Stomach (tissue), 9 donors: ENCODE data around the gene PRTG. TPM values are rescaled to one million over a fixed set of nuclear protein-coding genes. Genes with fewer than 3 reads are reported as not detected.

Source experiments
- DNase-seq, 2 donors: peaks; one replicate each; pipeline versions ENCODE4 v3.0.0 to v3.0.0-alpha.2; 2013 to 2019
- H3K27ac ChIP-seq, 5 donors: fragments of 200-600 bp in 4 of 5; sonication (generic) in 4 of 5; one replicate each; pipeline ENCODE4 v1.5.1; 2013 to 2019; ENCODE audit warnings: mild to moderate bottlenecking in 1 of 5, moderate library complexity in 1 of 5
- H3K27me3 ChIP-seq, 3 donors: fragments of 200-600 bp; sonication (generic); one replicate each; pipeline ENCODE4 v1.5.1; 2017 to 2019; ENCODE audit warnings: mixed run types in 1 of 3
- H3K36me3 ChIP-seq, 4 donors: fragments of 200-600 bp; sonication (generic); 1 replicate in 3 of 4; 2 replicates in 1 of 4; pipeline ENCODE4 v1.5.1; 2016 to 2019
- H3K4me1 ChIP-seq, 4 donors: fragments of 200-600 bp; sonication (generic); one replicate each; pipeline ENCODE4 v1.5.1; 2016 to 2019
- H3K4me3 ChIP-seq, 4 donors: fragments of 200-600 bp; sonication (generic) in 3 of 4; one replicate each; pipeline ENCODE4 v1.5.1; 2016 to 2019; ENCODE audit warnings: mild to moderate bottlenecking in 1 of 4
- H3K9me3 ChIP-seq, 4 donors: fragments of 200-600 bp; sonication (generic); one replicate each; pipeline ENCODE4 v1.5.1; 2016 to 2019
- EP300 ChIP-seq: sonication (generic); formaldehyde crosslinking; IDR thresholded peaks from one replicate; pipeline ENCODE4 v1.6.1; 2017; ENCODE audit warnings: antibody characterized with exemption
- POLR2A ChIP-seq, 4 donors: fragments of 450-650 bp; IDR thresholded peaks; one replicate each; pipeline ENCODE4 v1.6.1; 2016; ENCODE audit warnings: antibody characterized with exemption in 4 of 4, control low read depth in 2 of 4, mild to moderate bottlenecking in 1 of 4, moderate library complexity in 1 of 4
- POLR2AphosphoS5 ChIP-seq, 3 donors: sonication (generic); formaldehyde crosslinking; IDR thresholded peaks; one replicate each; pipeline ENCODE4 v1.6.1; 2016; ENCODE audit warnings: antibody characterized with exemption in 3 of 3
- WGBS, 5 donors: extraction: QIAGEN DNeasy Blood & Tissue Kit in 3 of 5; methylation state at CpG; one replicate each; pipeline versions ENCODE4 v1.1.5 to v1.1.7; 2013 to 2018; 5-methylcytosine and 5-hydroxymethylcytosine counted together
- intact Hi-C: fragments of 100-400 bp; cut with DNase I; formaldehyde crosslinking; loops from one replicate; pipeline ENCODE4 v1.15.1; 2023; ENCODE audit warnings: low total_unique reads
- polyA plus RNA-seq, 3 donors: library from polyadenylated mRNA; stranded (reverse); fragments of 200-250 nt; gene quantifications; one replicate each; pipeline ENCODE4 v1.2.3, GENCODE V29; 2013
- total RNA-seq, 5 donors: library from RNA; depleted of rRNA; stranded (reverse); fragments of >200 nt; gene quantifications; one replicate each; pipeline versions ENCODE4 v1.1.0 to v1.2.3, GENCODE V29; 2014 to 2016
- TF ChIP-seq, protein P1 (sequence below), 7 experiments: fragments of 450-650 bp in 4 of 7; fragments of 200-600 bp in 3 of 7; sonication (generic) in 3 of 7; IDR thresholded peaks; one replicate each; pipeline ENCODE4 v1.5.1; 2016 to 2019; ENCODE audit warnings: antibody characterized with exemption in 7 of 7, control low read depth in 2 of 7, mild to moderate bottlenecking in 1 of 7
- donor health status: healthy with polysubstance abuse.
- donor health status: Bipolar disorder and iron deficiency.
- donor health status: healthy.

Gene PRTG
- total and polyA plus RNA-seq, 8 donors: under 0.01 to 12.3 (median 0.63) TPM; not detected in 2

- Histone ChIP-seq H3K9me3 (no peaks in the 10 kb centered on the region), H3K27me3 (no peaks in the 10 kb centered on the region), H3K4me3 (no peak overlapping the region), H3K27ac (no peak overlapping the region), H3K36me3 (no peaks in the 10 kb centered on the region), H3K4me1 (no peaks in the 10 kb centered on the region)
- DNase-seq: no peak
- TF ChIP-seq POLR2AphosphoS5 (IDR thresholded peaks at IDR 0.05) (no peak), POLR2A (IDR thresholded peaks at IDR 0.05) (no peak), EP300 (no peak)
- TF ChIP-seq, protein P1, sequence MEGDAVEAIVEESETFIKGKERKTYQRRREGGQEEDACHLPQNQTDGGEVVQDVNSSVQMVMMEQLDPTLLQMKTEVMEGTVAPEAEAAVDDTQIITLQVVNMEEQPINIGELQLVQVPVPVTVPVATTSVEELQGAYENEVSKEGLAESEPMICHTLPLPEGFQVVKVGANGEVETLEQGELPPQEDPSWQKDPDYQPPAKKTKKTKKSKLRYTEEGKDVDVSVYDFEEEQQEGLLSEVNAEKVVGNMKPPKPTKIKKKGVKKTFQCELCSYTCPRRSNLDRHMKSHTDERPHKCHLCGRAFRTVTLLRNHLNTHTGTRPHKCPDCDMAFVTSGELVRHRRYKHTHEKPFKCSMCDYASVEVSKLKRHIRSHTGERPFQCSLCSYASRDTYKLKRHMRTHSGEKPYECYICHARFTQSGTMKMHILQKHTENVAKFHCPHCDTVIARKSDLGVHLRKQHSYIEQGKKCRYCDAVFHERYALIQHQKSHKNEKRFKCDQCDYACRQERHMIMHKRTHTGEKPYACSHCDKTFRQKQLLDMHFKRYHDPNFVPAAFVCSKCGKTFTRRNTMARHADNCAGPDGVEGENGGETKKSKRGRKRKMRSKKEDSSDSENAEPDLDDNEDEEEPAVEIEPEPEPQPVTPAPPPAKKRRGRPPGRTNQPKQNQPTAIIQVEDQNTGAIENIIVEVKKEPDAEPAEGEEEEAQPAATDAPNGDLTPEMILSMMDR (IDR thresholded peaks at IDR 0.05): no peak
- WGBS, 5 donors: 95 to 97% (median 97%) methylated on average over 2 of the region's 2 CpGs
- intact Hi-C loops: no loop called here
These were observed 114.6 kb downstream of the PRTG start for GRCh38 chr15:55628369-55628730.

DNA sequence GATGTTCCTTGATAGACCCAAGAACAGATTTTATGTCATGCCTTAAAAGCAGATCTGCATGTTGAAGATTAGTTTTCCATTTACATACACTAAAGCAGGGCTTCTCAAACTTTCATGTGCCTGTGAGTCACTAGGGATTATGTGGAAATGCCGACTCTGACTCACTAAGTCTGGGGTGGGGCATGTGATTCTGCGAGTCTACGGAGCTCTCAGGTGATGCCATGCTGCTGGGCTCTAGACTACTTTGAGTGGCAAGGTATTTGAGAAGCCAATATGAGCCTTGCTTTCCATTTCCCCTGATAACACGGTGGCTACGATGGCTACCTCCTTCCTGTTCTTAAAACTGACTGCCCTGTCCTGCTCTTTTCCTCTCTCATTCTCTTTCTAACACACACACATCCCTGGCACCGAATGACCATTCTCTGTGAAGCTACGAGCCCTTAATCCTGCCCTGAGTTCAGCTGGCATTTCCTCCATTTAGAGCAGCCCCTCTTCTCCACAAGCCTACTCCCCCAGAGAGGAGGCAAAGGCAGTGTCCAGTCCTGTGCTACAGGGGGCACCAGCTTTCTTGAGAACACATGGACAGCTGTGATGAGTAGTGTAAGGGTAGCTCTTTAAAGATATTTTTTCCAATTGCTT is 115.1 kb downstream of the PRTG start:
- peak; percentile 38 to 46 for DNase-seq
- TF ChIP-seq, protein P1 (IDR thresholded peaks at IDR 0.05): no peak
- peak in 1 of 3 donors; percentile 36 for TF ChIP-seq POLR2AphosphoS5 (IDR thresholded peaks at IDR 0.05)
- no peaks in the 10 kb centered on the region for H3K36me3 ChIP-seq
- no peaks in the 10 kb centered on the region for H3K4me1 ChIP-seq
- intact Hi-C loops: no loop called here
- H3K27ac ChIP-seq: no peak overlapping the region
- no peaks in the 10 kb centered on the region for H3K9me3 ChIP-seq
- no peak overlapping the region for H3K4me3 ChIP-seq
- WGBS, 5 donors: 62 to 78% (median 65%) methylated on average over 7 of the region's 7 CpGs
- H3K27me3 ChIP-seq: no peaks in the 10 kb centered on the region

DNA sequence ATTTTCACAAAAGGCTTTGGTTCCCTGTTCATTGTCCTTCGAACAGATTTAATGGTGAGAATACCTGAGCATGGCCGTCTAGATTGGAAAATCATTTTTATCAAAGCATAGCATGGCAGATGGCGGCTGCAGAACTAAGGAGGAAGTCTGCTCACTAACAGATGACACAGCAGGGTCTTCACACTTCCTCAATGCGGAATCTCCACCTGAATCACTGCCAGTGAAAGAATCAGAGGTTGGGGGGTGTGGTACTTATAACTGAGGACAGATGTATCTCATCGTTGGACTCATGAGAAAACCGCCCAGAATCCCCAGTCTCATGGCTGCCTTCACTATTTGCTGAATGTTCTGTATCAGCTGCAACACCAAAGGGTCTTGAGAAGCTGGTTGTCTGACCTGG is 123.2 kb downstream of the PRTG start:
- H3K4me1 ChIP-seq: no peaks in the 10 kb centered on the region
- intact Hi-C loops: no loop called here
- H3K36me3 ChIP-seq: peaks cover 0 to 4% (median 0%) of the 10 kb centered on the region in 4 donors
- TF ChIP-seq POLR2A (IDR thresholded peaks at IDR 0.05) (no peak), EP300 (no peak), POLR2AphosphoS5 (IDR thresholded peaks at IDR 0.05) (no peak)
- TF ChIP-seq, protein P1 (IDR thresholded peaks at IDR 0.05): no peak
- H3K4me3 ChIP-seq: no peak overlapping the region
- H3K27ac ChIP-seq: no peak overlapping the region
- 79 to 85% (median 82%) methylated on average over 6 of the region's 6 CpGs for WGBS, 5 donors
- H3K27me3 ChIP-seq: no peaks in the 10 kb centered on the region
- no peaks in the 10 kb centered on the region for H3K9me3 ChIP-seq
- DNase-seq: no peak

DNA sequence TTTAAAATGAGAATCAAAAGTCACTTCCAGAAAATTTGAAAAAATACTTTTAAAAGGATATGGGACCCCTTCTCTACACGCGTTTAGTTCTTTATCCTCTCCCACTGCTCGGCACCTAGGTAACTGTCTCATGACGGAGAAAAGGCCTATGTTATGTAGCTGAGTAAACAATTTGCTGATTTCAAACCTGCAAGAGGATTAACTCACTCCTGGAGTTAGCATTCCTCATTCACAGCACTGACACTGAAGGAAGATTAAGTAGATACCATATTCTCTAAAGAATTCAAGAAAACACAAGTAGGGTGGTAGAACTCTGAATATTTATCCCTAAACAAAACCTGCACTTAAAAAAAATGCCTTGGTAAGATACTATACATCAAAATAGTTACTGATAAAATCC is 124.6 kb downstream of the PRTG start:
- H3K27ac ChIP-seq: no peak overlapping the region
- H3K36me3 ChIP-seq: peaks cover 0 to 4% (median 0%) of the 10 kb centered on the region in 4 donors
- H3K4me3 ChIP-seq: no peak overlapping the region
- no peaks in the 10 kb centered on the region for H3K27me3 ChIP-seq
- intact Hi-C loops: no loop called here
- WGBS, 5 donors: 46 to 66% (median 55%) methylated on average over 4 of the region's 4 CpGs
- no peak for TF ChIP-seq POLR2A (IDR thresholded peaks at IDR 0.05)
- TF ChIP-seq EP300: no peak
- TF ChIP-seq, protein P1 (IDR thresholded peaks at IDR 0.05): no peak
- TF ChIP-seq POLR2AphosphoS5 (IDR thresholded peaks at IDR 0.05): no peak
- no peak for DNase-seq
- H3K9me3 ChIP-seq: no peaks in the 10 kb centered on the region
- H3K4me1 ChIP-seq: no peaks in the 10 kb centered on the region
